Testis (tissue), 2 donors: ENCODE results near the gene LYPD6B.

ENCODE experiments used
- POLR2A ChIP-seq: fragments of 450-650 bp; IDR thresholded peaks from one replicate; pipeline ENCODE4 v1.6.1; 2017; ENCODE audit warnings: antibody characterized with exemption, mild to moderate bottlenecking, moderate library complexity
- TF ChIP-seq, protein P1 (sequence below), 3 experiments: fragments of 450-650 bp in 2 of 3; fragments of 200-600 bp in 1 of 3; sonication (generic) in 1 of 3; IDR thresholded peaks; one replicate each; pipeline ENCODE4 v1.5.1; 2016 to 2019; ENCODE audit warnings: antibody characterized with exemption in 3 of 3, mild to moderate bottlenecking in 2 of 3, moderate library complexity in 1 of 3

DNA sequence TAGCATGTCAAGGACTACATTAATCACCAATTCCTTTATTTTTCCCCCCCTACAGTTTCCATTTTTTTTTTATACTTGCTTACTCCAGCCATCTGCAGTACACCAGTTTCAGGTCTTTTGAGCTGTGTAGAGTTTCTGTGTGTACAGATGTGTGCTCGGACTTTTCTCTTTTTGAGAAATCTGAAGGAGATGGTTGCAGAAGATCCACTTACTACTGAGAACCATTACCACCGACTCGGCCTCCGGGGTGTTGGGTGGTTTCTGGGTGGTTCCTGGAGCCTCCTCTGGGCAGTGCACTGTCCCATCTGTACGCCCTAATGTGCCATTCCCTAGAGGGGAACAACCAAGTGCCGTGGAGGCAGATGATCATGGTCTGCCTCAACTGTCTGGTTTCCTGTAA, 15.4 kb upstream of the LYPD6B start:
- TF ChIP-seq, protein P1, sequence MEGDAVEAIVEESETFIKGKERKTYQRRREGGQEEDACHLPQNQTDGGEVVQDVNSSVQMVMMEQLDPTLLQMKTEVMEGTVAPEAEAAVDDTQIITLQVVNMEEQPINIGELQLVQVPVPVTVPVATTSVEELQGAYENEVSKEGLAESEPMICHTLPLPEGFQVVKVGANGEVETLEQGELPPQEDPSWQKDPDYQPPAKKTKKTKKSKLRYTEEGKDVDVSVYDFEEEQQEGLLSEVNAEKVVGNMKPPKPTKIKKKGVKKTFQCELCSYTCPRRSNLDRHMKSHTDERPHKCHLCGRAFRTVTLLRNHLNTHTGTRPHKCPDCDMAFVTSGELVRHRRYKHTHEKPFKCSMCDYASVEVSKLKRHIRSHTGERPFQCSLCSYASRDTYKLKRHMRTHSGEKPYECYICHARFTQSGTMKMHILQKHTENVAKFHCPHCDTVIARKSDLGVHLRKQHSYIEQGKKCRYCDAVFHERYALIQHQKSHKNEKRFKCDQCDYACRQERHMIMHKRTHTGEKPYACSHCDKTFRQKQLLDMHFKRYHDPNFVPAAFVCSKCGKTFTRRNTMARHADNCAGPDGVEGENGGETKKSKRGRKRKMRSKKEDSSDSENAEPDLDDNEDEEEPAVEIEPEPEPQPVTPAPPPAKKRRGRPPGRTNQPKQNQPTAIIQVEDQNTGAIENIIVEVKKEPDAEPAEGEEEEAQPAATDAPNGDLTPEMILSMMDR (IDR thresholded peaks at IDR 0.05): no peak
- no peak for TF ChIP-seq POLR2A
